Measurements from ENCODE around the gene ZHX3.

Gene ZHX3

GRCh38 chr20:41355598-41356203 is 38.2 kb upstream of the ZHX3 start:
- in situ Hi-C loops (cut with MboI; ENCODE audit: low sequenced_read_pairs), result no loop called here

GRCh38 chr20:41355192-41355591 is 37.7 kb upstream of the ZHX3 start:
- in situ Hi-C loops (cut with MboI; ENCODE audit: low sequenced_read_pairs), result no loop called here

GRCh38 chr20:41353530-41353929 is 36.0 kb upstream of the ZHX3 start:
- in situ Hi-C loops (cut with MboI; ENCODE audit: low sequenced_read_pairs), result no loop called here

- in situ Hi-C loops (cut with MboI; ENCODE audit: low sequenced_read_pairs), result no loop called here
These were observed 35.1 kb upstream of the ZHX3 start for GRCh38 chr20:41352666-41353065.

GRCh38 chr20:41352106-41352505 is 34.6 kb upstream of the ZHX3 start:
- in situ Hi-C loops (cut with MboI; ENCODE audit: low sequenced_read_pairs), result no loop called here

GRCh38 chr20:41350408-41350962 is 33.0 kb upstream of the ZHX3 start:
- in situ Hi-C loops (cut with MboI; ENCODE audit: low sequenced_read_pairs), result no loop called here

GRCh38 chr20:41349943-41350342 is 32.4 kb upstream of the ZHX3 start:
- in situ Hi-C loops (cut with MboI; ENCODE audit: low sequenced_read_pairs), result loop anchor here (10.0 to 25.0 kb wide), 2 partner anchors 175 to 363 kb away; no protein-coding TSS in a partner anchor

- in situ Hi-C loops (cut with MboI; ENCODE audit: low sequenced_read_pairs), result loop anchor here (10.0 to 25.0 kb wide), 2 partner anchors 174 to 362 kb away; no protein-coding TSS in a partner anchor
These were observed 31.7 kb upstream of the ZHX3 start for GRCh38 chr20:41349266-41349665.

- in situ Hi-C loops (cut with MboI; ENCODE audit: low sequenced_read_pairs), result loop anchor here (10.0 to 25.0 kb wide), 2 partner anchors 174 to 361 kb away; no protein-coding TSS in a partner anchor
These were observed 31.1 kb upstream of the ZHX3 start for GRCh38 chr20:41348430-41349172.

GRCh38 chr20:41347523-41348429 is 30.2 kb upstream of the ZHX3 start:
- in situ Hi-C loops (cut with MboI; ENCODE audit: low sequenced_read_pairs), result loop anchor here (10.0 to 25.0 kb wide), 2 partner anchors 173 to 360 kb away; no protein-coding TSS in a partner anchor

- in situ Hi-C loops (cut with MboI; ENCODE audit: low sequenced_read_pairs), result loop anchor here (10.0 to 25.0 kb wide), 2 partner anchors 171 to 358 kb away; no protein-coding TSS in a partner anchor
These were observed 28.2 kb upstream of the ZHX3 start for GRCh38 chr20:41345729-41346067.

GRCh38 chr20:41344938-41345728 is 27.6 kb upstream of the ZHX3 start:
- in situ Hi-C loops (cut with MboI; ENCODE audit: low sequenced_read_pairs), result loop anchor here (10.0 to 25.0 kb wide), 2 partner anchors 170 to 358 kb away; no protein-coding TSS in a partner anchor

GRCh38 chr20:41344477-41344876 is 26.9 kb upstream of the ZHX3 start:
- in situ Hi-C loops (cut with MboI; ENCODE audit: low sequenced_read_pairs), result loop anchor here (10.0 to 25.0 kb wide), 2 partner anchors 170 to 357 kb away; no protein-coding TSS in a partner anchor

- in situ Hi-C loops (cut with MboI; ENCODE audit: low sequenced_read_pairs), result loop anchor here (10.0 to 25.0 kb wide), 2 partner anchors 168 to 355 kb away; no protein-coding TSS in a partner anchor
These were observed 25.2 kb upstream of the ZHX3 start for GRCh38 chr20:41342474-41343464.

GRCh38 chr20:41340327-41341055 is 23.0 kb upstream of the ZHX3 start, which contains the start of gene LPIN3:
Gene LPIN3, plus strand, starts transcription at chr20:41340821. Its CDS starts 4,983 bp downstream, at chr20:41345804.
- in situ Hi-C loops (cut with MboI; ENCODE audit: low sequenced_read_pairs), result loop anchor here (10.0 to 25.0 kb wide), 2 partner anchors 166 to 353 kb away; no protein-coding TSS in a partner anchor

GRCh38 chr20:41339957-41340326 is 22.4 kb upstream of the ZHX3 start:
- in situ Hi-C loops (cut with MboI; ENCODE audit: low sequenced_read_pairs), result loop anchor here (10.0 to 25.0 kb wide), 2 partner anchors 165 to 353 kb away; no protein-coding TSS in a partner anchor

GRCh38 chr20:41336711-41337492 is 19.4 kb upstream of the ZHX3 start:
- in situ Hi-C loops (cut with MboI; ENCODE audit: low sequenced_read_pairs), result loop anchor here (25.0 kb wide), 1 partner anchor 350 kb away; no protein-coding TSS in a partner anchor
